H9 (cell line): ENCODE results near the gene GATD1. TPM values are rescaled to one million over a fixed set of nuclear protein-coding genes. Genes with fewer than 3 reads are reported as not detected.

Experiments
- DNase-seq: peaks from one replicate; pipeline ENCODE4 v3.0.0-alpha.2; 2017
- H2AFZ ChIP-seq: one replicate; pipeline ENCODE4 v1.6.1; 2013; ENCODE audit warnings: mild to moderate bottlenecking, low read length, control low read depth, moderate library complexity
- H2AK5ac ChIP-seq: 2 replicates; pipeline ENCODE4 v1.6.1; 2013; ENCODE audit warnings: low read length, control low read depth, mixed read lengths; ENCODE audit not compliant: insufficient read length
- H2BK120ac ChIP-seq: one replicate; pipeline ENCODE4 v1.6.1; 2013; ENCODE audit warnings: low read depth, mild to moderate bottlenecking, low read length, control low read depth, inconsistent platforms; ENCODE audit not compliant: poor library complexity, severe bottlenecking
- H2BK12ac ChIP-seq: 2 replicates; pipeline ENCODE4 v1.6.1; 2013; ENCODE audit warnings: low read length, control low read depth, mixed read lengths, low read depth; ENCODE audit not compliant: insufficient read length
- H2BK15ac ChIP-seq: 2 replicates; pipeline ENCODE4 v1.6.1; 2013; ENCODE audit warnings: low read depth, low read length, control low read depth
- H2BK20ac ChIP-seq: one replicate; pipeline ENCODE4 v1.6.1; 2013; ENCODE audit warnings: low read depth, mild to moderate bottlenecking, low read length, control low read depth, inconsistent platforms; ENCODE audit not compliant: poor library complexity, severe bottlenecking
- H2BK5ac ChIP-seq: 2 replicates; pipeline ENCODE4 v1.6.1; 2013; ENCODE audit warnings: low read length, control low read depth, mixed read lengths; ENCODE audit not compliant: insufficient read length
- H3K14ac ChIP-seq: 2 replicates; pipeline ENCODE4 v1.6.1; 2013; ENCODE audit warnings: low read length, control low read depth; ENCODE audit not compliant: insufficient read depth
- H3K18ac ChIP-seq: 2 replicates; pipeline ENCODE4 v1.6.1; 2013; ENCODE audit warnings: low read depth, mild to moderate bottlenecking, mixed read lengths, low read length, control low read depth; ENCODE audit not compliant: insufficient read length
- H3K23ac ChIP-seq: 2 replicates; pipeline ENCODE4 v1.6.1; 2013; ENCODE audit warnings: low read length, control low read depth, mixed read lengths, low read depth; ENCODE audit not compliant: insufficient read length
- H3K23me2 ChIP-seq: 2 replicates; pipeline ENCODE4 v1.6.1; 2013; ENCODE audit warnings: low read depth, mild to moderate bottlenecking, mixed read lengths, low read length, control low read depth; ENCODE audit not compliant: insufficient read length, poor library complexity, severe bottlenecking
- H3K27ac ChIP-seq: 2 replicates; pipeline ENCODE4 v1.5.1; 2013; ENCODE audit warnings: low read length, control low read depth, mixed read lengths, low read depth; ENCODE audit not compliant: insufficient read length
- H3K27me3 ChIP-seq: 2 replicates; pipeline ENCODE4 v1.6.1; 2013; ENCODE audit warnings: low read length, control low read depth, inconsistent platforms; ENCODE audit not compliant: insufficient read depth
- H3K4ac ChIP-seq: 2 replicates; pipeline ENCODE4 v1.6.1; 2013; ENCODE audit warnings: low read depth, mild to moderate bottlenecking, control low read depth, inconsistent platforms, low read length, moderate library complexity
- H3K4me1 ChIP-seq: 2 replicates; pipeline ENCODE4 v1.6.1; 2013; ENCODE audit warnings: low read length, control low read depth, inconsistent platforms; ENCODE audit not compliant: insufficient read depth
- H3K4me2 ChIP-seq: 2 replicates; pipeline ENCODE4 v1.6.1; 2013; ENCODE audit warnings: low read length, control low read depth, mixed read lengths; ENCODE audit not compliant: insufficient read length, insufficient read depth
- H3K56ac ChIP-seq: 2 replicates; pipeline ENCODE4 v1.6.1; 2013; ENCODE audit warnings: low read depth, mild to moderate bottlenecking, mixed read lengths, low read length, control low read depth; ENCODE audit not compliant: insufficient read length
- H3K79me1 ChIP-seq: 2 replicates; pipeline ENCODE4 v1.6.1; 2013; ENCODE audit warnings: low read depth, mild to moderate bottlenecking, moderate library complexity, low read length, control low read depth, inconsistent platforms; ENCODE audit not compliant: insufficient read depth, poor library complexity, severe bottlenecking
- H3K79me2 ChIP-seq: 2 replicates; pipeline ENCODE4 v1.6.1; 2013; ENCODE audit warnings: low read length, control low read depth, inconsistent platforms; ENCODE audit not compliant: insufficient read depth
- H3K9ac ChIP-seq: 2 replicates; pipeline ENCODE4 v1.6.1; 2013; ENCODE audit warnings: low read length, control low read depth, mixed read lengths; ENCODE audit not compliant: insufficient read length; ENCODE audit errors: extremely low read depth
- H3K9me3 ChIP-seq: one replicate; pipeline ENCODE4 v1.6.1; 2013; ENCODE audit warnings: low read depth, low read length, inconsistent platforms; ENCODE audit not compliant: control insufficient read depth
- H3T11ph ChIP-seq: one replicate; pipeline ENCODE4 v1.6.1; 2013; ENCODE audit warnings: mild to moderate bottlenecking, low read length, control low read depth, inconsistent platforms
- H4K20me1 ChIP-seq: one replicate; pipeline ENCODE4 v1.6.1; 2013; ENCODE audit not compliant: control insufficient read depth, insufficient read length, insufficient read depth
- H4K5ac ChIP-seq: 2 replicates; pipeline ENCODE4 v1.6.1; 2013; ENCODE audit warnings: low read depth, mild to moderate bottlenecking, mixed read lengths, low read length, control low read depth; ENCODE audit not compliant: insufficient read length
- H4K8ac ChIP-seq: replicated peaks from 2 replicates; pipeline ENCODE4 v1.6.1; 2013; ENCODE audit warnings: low read length, control low read depth, mixed read lengths, low read depth; ENCODE audit not compliant: insufficient read length
- H4K91ac ChIP-seq: 2 replicates; pipeline ENCODE4 v1.6.1; 2013; ENCODE audit warnings: low read depth, mild to moderate bottlenecking, moderate library complexity, mixed read lengths, low read length, control low read depth; ENCODE audit not compliant: insufficient read length
- H3K27ac Mint-ChIP-seq, 3 experiments: 2 replicates in 2 of 3; 3 replicates in 1 of 3; pipeline ENCODE4 v1.8.0; 2020 to 2021; ENCODE audit warnings: mixed read lengths in 3 of 3, mild to moderate bottlenecking in 1 of 3, moderate library complexity in 1 of 3
- H3K27me3 Mint-ChIP-seq: 2 replicates; pipeline ENCODE4 v1.8.0; 2021; ENCODE audit warnings: low read depth, mild to moderate bottlenecking, moderate library complexity, mixed read lengths
- H3K36me3 Mint-ChIP-seq, 3 experiments: 2 replicates in 2 of 3; 3 replicates in 1 of 3; pipeline ENCODE4 v1.8.0; 2020 to 2021; ENCODE audit warnings: low read depth in 3 of 3, mixed read lengths in 3 of 3; ENCODE audit not compliant: insufficient read depth in 1 of 3
- H3K4me1 Mint-ChIP-seq, 2 experiments: 2 replicates each; pipeline ENCODE4 v1.8.0; 2020; ENCODE audit warnings: mixed read lengths in 2 of 2
- H3K4me3 Mint-ChIP-seq, 2 experiments: 2 replicates in 1 of 2; 3 replicates in 1 of 2; pipeline ENCODE4 v1.8.0; 2020 to 2021; ENCODE audit warnings: mild to moderate bottlenecking in 2 of 2, mixed read lengths in 2 of 2, moderate library complexity in 1 of 2
- H3K9me3 Mint-ChIP-seq, 2 experiments: 2 replicates in 1 of 2; 3 replicates in 1 of 2; pipeline ENCODE4 v1.8.0; 2020; ENCODE audit warnings: mild to moderate bottlenecking in 2 of 2, mixed read lengths in 2 of 2, moderate library complexity in 1 of 2
- CTCF ChIP-seq: fragments of 200-600 bp; sonication (generic); conservative IDR thresholded peaks from 3 replicates; pipeline ENCODE4 v1.8.0; 2021; ENCODE audit warnings: antibody characterized with exemption, mild to moderate bottlenecking
- WGBS: extraction: QIAGEN DNeasy Blood & Tissue Kit; methylation state at CpG from one replicate; pipeline ENCODE4 v1.1.7; 2013; ENCODE audit warnings: missing lambda C conversion rate, low lambda C conversion rate, mixed read lengths; ENCODE audit not compliant: insufficient read length; ENCODE audit errors: extremely low coverage; 5-methylcytosine and 5-hydroxymethylcytosine counted together
- total RNA-seq: library from RNA; stranded (reverse); gene quantifications from 2 replicates; pipeline ENCODE4 v1.2.1, GENCODE V29; 2021

Gene GATD1
- total RNA-seq, 1 experiment from 2014 or later, result 60.0 TPM

- Histone ChIP-seq H2BK15ac (no peak overlapping the region), H3K4ac (no peak overlapping the region), H2BK12ac (no peak overlapping the region), H2AFZ (no peak overlapping the region), H3K23me2 (no peaks in the 10 kb centered on the region), H3K9me3 (no peaks in the 10 kb centered on the region), H4K20me1 (no peaks in the 10 kb centered on the region), H3K27ac (no peak overlapping the region), H4K91ac (no peak overlapping the region), H3K4me2 (no peak overlapping the region), H2BK120ac (no peak overlapping the region), H3T11ph (no peak overlapping the region), H4K5ac (no peak overlapping the region), H2AK5ac (no peak overlapping the region), H3K9ac (no peak overlapping the region), H4K8ac (no peak overlapping the region), H3K27me3 (no peaks in the 10 kb centered on the region), H3K56ac (no peak overlapping the region), H3K79me1 (peaks cover 8% of the 10 kb centered on the region), H2BK5ac (no peak overlapping the region), H3K4me1 (no peaks in the 10 kb centered on the region), H3K18ac (no peak overlapping the region), H3K14ac (no peak overlapping the region), H3K23ac (no peak overlapping the region), H3K79me2 (peaks cover 4% of the 10 kb centered on the region; the same call in 1 of the 2 replicates), H2BK20ac (no peak overlapping the region)
- H3K4me1 Mint-ChIP-seq, result peaks cover 5 to 8% of the 10 kb centered on the region in 2 experiments
- peaks cover 6 to 36% (median 28%) of the 10 kb centered on the region in 3 experiments; a peak in 6 of 7 replicates for H3K36me3 Mint-ChIP-seq
- peak; percentile 25 for DNase-seq
- no CpG with 5 or more reads among the region's 32 CpGs for WGBS
- no peak for TF ChIP-seq CTCF
- H3K27me3 Mint-ChIP-seq, result no peaks in the 10 kb centered on the region
- no peak overlapping the region for H3K4me3 Mint-ChIP-seq
- no peaks in the 10 kb centered on the region for H3K9me3 Mint-ChIP-seq
- H3K27ac Mint-ChIP-seq, result no peak overlapping the region
Observed at GRCh38 chr11:770642-771616, 6.4 kb downstream of the GATD1 start.
